NCI-H146 (cell line): ENCODE results near the gene PM20D1.
"Not testable (repeated sequence)": the region's sequence is repeated elsewhere in the genome, so short reads cannot be mapped to it uniquely, and the experiment has no call there.

ENCODE experiments used
- DNase-seq: peaks from one replicate; lab custom pipeline; 2025; lab: John Stamatoyannopoulos, UW

Gene PM20D1

GRCh38 chr1:205849619-205850355 is at the start of gene PM20D1:
TSS of gene PM20D1 (minus strand) at chr1:205850132. CDS start at chr1:205850072, 60 bp downstream.
- no peak for DNase-seq

GRCh38 chr1:205896351-205896750 is 46.4 kb upstream of the PM20D1 start:
- DNase-seq: no peak

GRCh38 chr1:205894119-205894518 is 44.2 kb upstream of the PM20D1 start:
- DNase-seq: not testable (repeated sequence)

- DNase-seq: not testable (repeated sequence)
Observed at GRCh38 chr1:205892175-205892574, 42.2 kb upstream of the PM20D1 start.

DNA sequence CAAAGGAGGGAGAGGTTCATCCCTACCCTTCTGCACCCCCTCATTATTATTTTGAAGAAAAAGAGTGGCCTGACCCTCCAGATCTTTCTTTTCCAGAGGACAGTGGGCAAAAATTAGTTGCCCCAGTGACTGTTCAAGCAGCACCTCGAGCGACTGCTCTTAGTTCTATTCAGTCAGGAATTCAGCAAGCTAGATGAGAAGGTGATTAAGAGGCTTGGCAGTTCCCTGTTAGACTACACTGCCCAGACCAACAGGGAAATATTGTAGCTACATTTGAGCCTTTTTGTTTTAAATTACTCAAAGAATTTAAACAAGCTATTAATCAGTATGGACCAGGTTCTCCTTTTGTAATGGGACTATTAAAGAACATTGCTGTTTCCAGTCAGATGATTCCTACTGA is 41.5 kb upstream of the PM20D1 start:
- not testable (repeated sequence) for DNase-seq

GRCh38 chr1:205890631-205891030 is 40.7 kb upstream of the PM20D1 start:
- not testable (repeated sequence) for DNase-seq

DNA sequence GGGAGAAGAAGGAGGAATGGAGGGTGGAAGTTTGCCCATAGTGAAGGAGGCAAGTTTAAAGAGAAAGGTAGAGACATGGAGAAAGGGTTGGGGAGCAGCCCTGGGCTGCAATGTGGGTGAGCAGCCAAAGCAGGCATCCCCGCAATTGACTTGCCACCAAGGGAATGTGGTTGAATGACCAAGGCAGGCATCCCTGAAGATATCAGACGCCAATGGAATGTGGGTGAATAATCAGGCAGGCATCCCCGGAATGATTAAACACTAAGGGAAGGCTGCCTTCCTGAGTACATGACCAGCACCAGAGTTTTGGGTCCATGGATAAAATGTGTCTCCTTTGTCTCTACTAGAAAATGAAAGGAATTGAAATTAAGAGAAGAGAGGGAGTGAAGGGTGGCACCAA is 39.8 kb upstream of the PM20D1 start:
- DNase-seq: not testable (repeated sequence)

- not testable (repeated sequence) for DNase-seq
Observed at GRCh38 chr1:205889006-205889405, 39.1 kb upstream of the PM20D1 start.

DNA sequence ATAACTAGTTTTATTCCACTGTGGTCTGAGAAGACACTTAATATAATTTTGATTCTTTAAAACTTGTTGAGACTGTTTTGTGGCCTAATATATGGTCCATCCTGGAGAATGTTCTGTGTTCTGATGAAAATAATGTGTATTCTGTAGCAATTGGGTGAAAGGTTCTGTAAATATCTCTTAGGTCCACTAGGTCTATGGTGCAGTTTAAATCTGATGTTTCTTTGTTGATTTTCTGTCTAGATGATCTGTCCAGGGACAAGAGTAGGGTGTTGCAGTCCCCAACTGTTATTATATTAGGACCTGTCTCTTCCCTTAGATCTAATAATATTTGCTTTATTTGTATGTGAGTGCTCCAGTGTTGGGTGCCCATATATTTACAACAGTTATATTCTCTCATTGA is 33.9 kb upstream of the PM20D1 start:
- DNase-seq: no peak

DNA sequence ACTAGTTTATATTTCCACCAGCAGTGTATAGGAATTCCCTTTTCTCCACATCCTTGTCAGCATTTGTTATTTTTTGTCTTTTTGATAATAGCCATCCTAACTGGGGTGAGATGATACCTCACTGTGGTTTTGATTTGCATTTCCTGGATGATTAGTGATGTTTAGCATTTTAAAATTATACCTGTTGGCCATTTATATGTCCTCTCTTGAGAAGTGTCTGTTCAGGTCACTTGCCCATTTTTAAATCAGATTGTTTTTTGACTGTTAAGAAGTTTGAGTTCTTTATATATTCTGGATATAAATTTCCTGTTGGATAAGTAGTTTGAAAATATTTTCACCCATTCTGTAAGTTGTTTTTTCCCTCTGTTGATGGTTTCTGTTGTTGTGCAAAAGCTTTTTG is 31.0 kb upstream of the PM20D1 start:
- no peak for DNase-seq

GRCh38 chr1:205879974-205880373 is 30.0 kb upstream of the PM20D1 start:
- no peak for DNase-seq

GRCh38 chr1:205878026-205878425 is 28.1 kb upstream of the PM20D1 start:
- no peak for DNase-seq

- not testable (repeated sequence) for DNase-seq
Observed at GRCh38 chr1:205873148-205873547, 23.2 kb upstream of the PM20D1 start.

- DNase-seq: no peak
Observed at GRCh38 chr1:205870236-205870635, 20.3 kb upstream of the PM20D1 start.

DNA sequence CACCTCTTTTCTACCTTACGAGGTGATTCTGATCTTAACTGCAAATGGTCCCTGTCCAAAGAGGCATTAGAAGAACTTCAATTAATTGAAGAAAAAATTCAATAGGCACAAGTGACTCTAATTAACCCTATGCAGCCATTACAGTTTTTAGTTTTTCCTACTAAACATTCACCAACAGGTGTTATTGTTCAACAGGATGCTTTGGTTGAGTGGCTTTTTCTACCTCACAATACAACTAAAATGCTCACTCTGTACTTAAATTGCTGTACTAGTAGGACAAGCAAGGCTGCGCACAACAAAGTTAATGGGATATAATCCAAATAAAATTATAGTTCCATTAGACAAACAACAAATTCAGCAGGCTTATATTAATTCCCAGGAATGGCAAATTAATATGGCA is 11.6 kb upstream of the PM20D1 start:
- DNase-seq: no peak

- no peak for DNase-seq
Observed at GRCh38 chr1:205858141-205858961, 8.4 kb upstream of the PM20D1 start.

DNA sequence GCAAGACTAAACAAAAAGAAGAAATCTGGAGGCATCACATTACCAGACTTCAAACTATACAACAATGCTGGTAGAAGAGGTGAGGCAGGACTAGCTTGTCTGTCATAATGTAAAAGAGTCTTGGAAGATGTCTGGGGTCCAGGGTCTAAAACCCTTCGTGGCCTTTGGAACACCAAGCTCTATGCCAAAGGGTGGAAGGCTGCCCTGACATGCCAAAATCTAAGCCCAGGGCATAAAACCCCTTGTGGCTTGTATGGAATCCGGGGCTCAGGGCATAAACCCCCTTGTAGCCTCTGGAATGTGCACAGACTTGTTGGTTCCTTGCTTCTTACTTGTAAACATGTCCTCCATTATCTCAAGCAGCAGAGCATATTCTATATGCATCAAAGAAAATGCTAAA is 7.6 kb upstream of the PM20D1 start:
- not testable (repeated sequence) for DNase-seq

DNA sequence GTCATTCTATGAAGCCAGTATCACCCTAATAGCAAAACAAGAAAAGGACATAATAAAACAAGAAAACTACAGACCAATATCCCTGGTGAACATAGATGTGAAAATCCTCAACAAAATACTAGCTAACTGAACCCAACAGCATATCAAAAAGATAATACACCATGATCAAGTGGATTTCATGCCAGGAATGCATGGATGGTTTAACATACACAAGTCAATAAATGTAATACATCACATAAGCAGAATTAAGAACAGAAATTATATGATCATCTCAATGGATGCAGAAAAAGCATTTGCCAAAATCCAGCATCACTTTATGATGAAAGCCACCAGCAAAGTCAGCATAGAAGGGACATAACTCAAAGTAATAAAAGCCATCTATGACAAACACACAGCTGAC is 6.5 kb upstream of the PM20D1 start:
- DNase-seq: no peak

DNA sequence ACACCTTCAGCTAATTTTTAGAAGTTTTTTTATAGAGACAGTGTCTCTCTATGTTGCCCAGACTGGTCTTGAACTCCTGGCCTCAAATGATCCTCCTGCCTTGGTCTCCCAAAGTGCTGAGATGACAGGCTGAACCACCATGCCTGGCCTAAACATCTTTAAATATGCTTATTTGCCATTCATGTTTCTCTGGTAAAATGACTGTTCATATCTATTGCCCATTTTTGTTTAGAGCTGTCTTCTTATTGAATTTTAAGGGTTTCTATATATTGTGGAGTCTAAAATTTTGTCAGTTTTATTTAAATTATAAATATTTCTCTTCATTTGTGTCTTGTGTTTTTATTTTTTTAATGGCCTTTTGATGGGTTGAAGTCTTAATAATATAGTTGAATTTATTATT is 3.0 kb upstream of the PM20D1 start:
- no peak for DNase-seq

DNA sequence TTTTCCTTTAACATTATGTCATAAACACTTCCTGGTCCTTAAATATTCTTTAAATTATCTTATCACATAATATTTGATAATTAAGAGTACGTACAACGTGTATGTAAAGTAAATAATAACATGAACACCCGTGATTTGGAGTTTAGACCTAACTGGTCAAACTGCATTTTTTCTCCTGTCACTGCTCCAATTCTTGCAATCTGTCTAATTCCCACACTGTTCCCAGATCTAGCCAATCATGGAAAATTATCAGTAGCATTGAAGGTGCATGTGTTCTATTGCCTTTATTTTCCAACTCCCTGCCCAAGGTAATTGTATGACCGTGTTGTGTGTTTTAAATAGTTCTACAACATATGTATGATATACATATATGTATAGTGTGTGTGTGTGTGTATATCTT is 2.1 kb upstream of the PM20D1 start:
- no peak for DNase-seq

- no peak for DNase-seq
Observed at GRCh38 chr1:205843036-205843859, 6.7 kb downstream of the PM20D1 start.

GRCh38 chr1:205842229-205842628 is 7.7 kb downstream of the PM20D1 start:
- no peak for DNase-seq
